Measurements from ENCODE around the gene PSMD3.
A peak's percentile ranks its signal among the peaks of the same experiment; 100 is the strongest.

Gene PSMD3

GRCh38 chr17:40024901-40025300, 44.3 kb downstream of the PSMD3 start:
- no peak for DNase-seq

DNA sequence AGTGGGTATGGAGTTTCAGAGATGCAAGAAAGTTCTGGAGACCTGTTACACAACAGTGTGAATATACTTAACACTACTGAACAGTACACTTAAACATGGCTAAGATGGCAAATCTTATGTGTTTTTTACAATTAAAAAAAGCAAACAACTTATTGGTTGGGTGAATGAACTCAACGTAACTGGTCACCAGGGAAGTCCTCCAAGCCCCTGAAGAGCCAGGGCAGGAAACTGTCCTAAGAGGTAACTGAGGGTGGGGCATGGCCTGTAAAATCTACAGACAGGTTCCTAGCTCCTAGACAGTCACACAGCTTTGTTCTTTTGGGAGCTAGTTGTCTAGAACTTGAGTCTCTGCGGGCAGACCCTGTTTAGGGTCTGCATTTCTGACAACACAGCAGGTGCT, 45.0 kb downstream of the PSMD3 start:
- DNase-seq, result no peak

GRCh38 chr17:40025991-40026815, 45.6 kb downstream of the PSMD3 start:
- no peak for DNase-seq

DNA sequence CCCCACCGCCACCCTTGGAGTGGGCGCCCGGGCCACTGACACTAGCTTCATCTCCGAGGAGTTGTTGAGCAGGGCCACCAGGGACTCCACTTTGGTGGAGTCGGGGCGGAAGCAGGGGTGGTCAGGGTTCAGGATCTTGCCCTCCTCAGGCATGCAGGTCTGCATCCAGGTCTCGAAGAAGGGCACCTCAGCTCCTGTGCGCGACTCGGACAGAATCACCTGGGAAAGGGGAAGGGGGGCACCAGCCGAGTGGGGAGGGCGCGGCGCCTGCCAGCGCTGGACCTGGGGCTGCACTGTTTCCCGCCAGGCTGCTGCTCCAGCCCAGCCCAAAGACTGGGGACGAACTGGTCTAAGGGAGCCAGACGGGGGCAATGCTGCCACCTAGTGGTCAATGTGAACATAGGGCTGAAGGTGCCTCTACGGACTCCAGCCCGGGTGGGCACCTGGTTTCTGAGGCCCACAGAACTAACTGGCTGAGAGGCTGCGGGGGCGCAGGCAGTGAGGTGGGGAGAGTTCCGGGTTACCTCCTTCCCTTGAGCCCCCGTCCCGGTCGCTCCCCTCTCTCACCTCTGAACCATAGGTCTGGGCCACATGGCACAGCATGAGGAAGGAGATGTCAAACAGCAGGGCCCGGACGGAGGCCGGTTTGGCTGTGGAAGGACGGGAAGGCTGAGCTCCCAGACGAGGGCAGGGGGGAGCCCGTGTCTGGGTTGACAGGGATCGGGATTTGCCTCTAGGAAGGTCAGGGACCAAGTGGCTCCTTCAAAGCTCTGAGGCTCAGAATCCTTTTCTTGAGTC, 46.4 kb downstream of the PSMD3 start:
- DNase-seq, result peak; percentile 67 to 77

GRCh38 chr17:40027614-40028012, 47.0 kb downstream of the PSMD3 start:
- DNase-seq, result no peak

GRCh38 chr17:40028595-40028994, 48.0 kb downstream of the PSMD3 start:
- no peak for DNase-seq

DNA sequence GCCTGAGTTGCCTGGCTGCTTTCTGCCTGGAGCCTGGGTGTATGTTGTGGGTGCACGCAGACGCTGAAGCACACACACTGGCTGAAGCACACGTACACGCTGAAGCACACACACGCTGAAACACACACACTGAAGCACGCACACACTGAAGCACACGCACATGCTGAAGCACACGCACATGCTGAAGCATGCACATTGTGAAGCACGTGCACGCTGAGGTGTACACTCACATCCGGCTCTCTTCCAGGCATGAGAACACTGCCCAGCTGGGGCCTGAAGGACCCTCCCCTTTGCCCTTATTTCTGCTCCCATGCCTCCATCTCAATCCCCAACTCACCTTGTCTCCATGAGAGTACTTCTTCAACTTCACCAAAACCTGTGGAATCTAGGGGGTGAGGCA, 51.1 kb downstream of the PSMD3 start:
- DNase-seq, result no peak

DNA sequence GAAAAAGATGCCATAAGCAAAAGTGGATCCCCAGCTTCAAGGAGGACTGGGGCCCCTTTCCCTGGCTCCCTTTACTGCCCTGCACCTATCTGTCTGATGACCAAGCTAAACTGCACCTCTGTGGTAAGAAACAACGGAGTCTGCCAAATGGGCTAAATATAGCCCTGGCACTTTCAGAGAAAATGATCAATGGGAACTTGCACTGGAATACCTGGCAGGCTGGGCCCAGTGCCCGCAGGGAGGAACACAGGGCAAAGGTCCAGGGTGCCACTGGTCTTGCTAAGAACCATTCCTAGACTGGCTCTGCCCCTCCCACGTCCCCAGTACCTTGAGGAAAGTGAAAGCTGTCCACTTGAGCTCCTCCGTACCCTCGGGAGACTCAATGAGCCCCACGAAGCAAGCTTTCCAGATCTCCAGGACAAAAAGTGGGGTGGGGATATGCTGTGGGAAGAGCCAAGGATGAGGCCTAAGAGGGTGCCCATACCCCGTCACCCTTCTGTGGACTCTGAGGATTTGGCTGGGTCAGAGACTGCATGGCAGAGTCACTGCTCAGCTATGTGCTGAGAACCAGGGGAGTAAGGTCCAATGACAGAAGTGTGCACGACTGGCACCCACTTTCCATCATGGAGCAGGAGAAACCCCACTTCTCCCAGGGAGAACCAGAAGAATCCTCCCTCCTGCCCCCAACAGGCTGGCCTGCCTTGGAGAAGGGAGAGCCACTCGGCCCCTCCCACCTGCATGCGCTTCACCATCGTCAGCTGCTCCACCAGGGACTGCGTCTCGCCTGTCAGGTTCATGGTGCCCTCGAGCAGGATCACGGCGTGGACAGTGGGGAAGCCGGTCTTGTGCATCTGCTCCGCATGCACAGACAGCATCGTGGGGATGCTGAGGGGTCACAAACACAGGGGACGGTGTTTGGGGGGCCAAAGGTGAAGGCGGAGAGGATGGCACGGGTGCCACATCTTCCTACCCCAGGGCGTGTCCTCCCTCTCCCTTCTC, 52.0 kb downstream of the PSMD3 start:
- no peak for DNase-seq

DNA sequence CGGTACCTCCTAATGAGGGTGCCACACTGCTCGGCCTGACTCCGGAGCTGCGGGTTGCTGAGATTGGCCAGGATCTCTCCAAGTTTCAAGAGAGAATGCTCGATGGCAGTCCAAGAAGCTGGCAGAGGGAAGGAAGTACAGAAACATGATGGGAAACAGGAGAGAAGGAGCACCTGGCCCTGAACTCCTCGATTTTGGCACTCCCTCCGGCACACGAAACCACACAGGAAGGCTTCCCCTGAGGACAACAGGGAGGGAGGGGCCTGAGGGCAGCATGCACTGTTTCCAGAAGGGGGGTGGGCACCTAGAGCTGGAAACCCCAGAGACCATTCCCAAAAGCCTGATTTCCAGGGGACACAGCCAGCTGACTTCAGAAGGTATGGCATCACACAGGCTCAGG, 52.7 kb downstream of the PSMD3 start:
- DNase-seq, result no peak

- DNase-seq, result no peak
Measured at GRCh38 chr17:40034426-40035161, 54.0 kb downstream of the PSMD3 start.

DNA sequence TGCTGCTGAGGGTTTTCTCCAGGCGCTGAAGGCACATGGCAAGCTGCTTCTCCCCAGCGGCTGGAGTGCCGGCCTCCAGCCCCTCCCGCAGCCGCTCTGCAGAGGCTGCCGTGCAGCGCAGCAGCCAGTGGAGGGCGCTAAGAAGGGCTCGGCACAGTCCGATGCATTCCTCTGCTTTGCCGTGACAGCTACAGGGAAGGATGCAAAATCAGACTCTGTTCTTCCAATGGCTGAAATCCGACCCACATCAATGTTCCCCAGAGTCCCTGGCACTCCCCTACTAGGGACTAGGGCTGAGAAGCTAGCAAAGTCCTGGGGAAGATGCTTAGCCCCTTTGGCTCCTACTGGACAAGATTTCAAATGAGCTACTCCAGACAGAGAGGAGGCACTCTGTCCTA, 54.6 kb downstream of the PSMD3 start:
- no peak for DNase-seq

- no peak for DNase-seq
Measured at GRCh38 chr17:40038882-40039513, 58.4 kb downstream of the PSMD3 start.

DNA sequence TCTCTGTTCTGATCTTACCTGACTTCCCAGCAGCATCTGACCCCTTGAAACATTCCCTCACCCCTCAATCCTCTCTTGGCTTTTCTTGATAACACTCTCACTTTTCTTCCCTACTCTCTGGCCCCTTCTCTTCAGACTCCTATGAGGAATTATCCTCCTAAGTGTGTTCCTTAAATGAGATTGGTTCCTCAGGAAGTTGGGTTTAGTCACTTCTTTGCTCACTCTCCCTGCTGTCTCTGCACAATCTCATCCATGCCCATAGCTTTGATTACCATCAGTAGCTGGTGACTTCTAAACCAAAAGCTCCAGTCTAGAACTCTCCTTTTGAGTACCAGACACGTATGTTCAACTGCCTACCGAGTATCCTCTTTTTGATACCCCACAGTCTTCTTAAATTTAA, 60.6 kb downstream of the PSMD3 start:
- no peak for DNase-seq
